Measurements from ENCODE around the gene DPF3. TPM values are rescaled to one million over a fixed set of nuclear protein-coding genes. Genes with fewer than 3 reads are reported as not detected.

The DPF3 gene
- total and polyA plus RNA-seq, 7 donors, result 2.3 to 25.3 (median 19.4) TPM

DNA sequence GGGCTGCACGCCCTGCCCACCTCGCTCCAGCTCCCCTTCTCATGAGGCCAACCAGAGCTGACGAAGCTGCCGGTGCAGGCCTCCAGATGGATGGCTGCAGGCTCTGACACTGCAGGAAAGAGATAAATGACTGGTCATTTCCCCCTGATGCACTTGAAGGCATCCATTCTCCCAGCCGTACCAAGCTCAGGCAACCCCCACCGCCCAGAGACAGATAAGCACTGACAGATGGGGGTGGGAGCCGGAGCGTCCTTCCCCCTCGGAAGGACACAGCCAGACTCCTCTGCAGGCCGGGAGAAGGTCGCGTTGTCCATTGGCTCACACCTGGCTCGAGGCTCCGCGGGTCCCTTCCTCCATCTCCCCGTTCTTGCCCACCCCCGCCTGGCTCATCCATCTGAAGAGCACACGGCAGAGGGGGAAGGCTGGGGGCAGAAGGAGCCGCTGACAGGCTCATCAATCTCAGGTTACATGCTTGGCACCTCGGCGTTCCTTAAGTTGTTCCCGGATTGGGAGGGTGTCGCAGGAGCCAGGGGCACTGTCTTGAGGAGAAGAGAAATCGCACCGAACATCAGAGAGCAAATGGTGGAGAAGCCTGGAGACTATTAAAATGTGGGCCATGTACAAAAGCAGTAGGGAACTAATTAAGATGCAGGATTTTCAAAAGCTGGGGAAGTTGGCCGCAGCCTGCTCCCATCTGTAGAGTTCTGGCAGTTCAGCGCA lies 151.6 kb downstream of the DPF3 start:
- no peaks in the 10 kb centered on the region for H3K27me3 ChIP-seq (ENCODE audit: insufficient read depth in 3 of 3, low read length in 2 of 3)
- intact Hi-C loops (cut with DNase I), result loop anchor here in 1 of 2 donors (5.0 kb wide), 1 partner anchor 150 kb away; the partner anchor contains the start of gene DPF3
- no peak overlapping the region for H3K4me3 ChIP-seq
- H3K4me1 ChIP-seq, result peaks cover 38% of the 10 kb centered on the region
- H3K36me3 ChIP-seq (ENCODE audit: insufficient read depth in 1 of 2, low read depth in 1 of 2), result no peaks in the 10 kb centered on the region
- WGBS, 3 donors, result 43 to 55% (median 43%) methylated on average over 26 to 27 of the region's 27 CpGs
- TF ChIP-seq, protein P1, sequence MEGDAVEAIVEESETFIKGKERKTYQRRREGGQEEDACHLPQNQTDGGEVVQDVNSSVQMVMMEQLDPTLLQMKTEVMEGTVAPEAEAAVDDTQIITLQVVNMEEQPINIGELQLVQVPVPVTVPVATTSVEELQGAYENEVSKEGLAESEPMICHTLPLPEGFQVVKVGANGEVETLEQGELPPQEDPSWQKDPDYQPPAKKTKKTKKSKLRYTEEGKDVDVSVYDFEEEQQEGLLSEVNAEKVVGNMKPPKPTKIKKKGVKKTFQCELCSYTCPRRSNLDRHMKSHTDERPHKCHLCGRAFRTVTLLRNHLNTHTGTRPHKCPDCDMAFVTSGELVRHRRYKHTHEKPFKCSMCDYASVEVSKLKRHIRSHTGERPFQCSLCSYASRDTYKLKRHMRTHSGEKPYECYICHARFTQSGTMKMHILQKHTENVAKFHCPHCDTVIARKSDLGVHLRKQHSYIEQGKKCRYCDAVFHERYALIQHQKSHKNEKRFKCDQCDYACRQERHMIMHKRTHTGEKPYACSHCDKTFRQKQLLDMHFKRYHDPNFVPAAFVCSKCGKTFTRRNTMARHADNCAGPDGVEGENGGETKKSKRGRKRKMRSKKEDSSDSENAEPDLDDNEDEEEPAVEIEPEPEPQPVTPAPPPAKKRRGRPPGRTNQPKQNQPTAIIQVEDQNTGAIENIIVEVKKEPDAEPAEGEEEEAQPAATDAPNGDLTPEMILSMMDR (IDR thresholded peaks at IDR 0.05), result no peak
- ATAC-seq (peak in 3 of 4 donors; percentile 39 to 58 (median 40)), DNase-seq (no peak)
- no peak overlapping the region for H3K27ac ChIP-seq
- H3K9me3 ChIP-seq, result no peaks in the 10 kb centered on the region

DNA sequence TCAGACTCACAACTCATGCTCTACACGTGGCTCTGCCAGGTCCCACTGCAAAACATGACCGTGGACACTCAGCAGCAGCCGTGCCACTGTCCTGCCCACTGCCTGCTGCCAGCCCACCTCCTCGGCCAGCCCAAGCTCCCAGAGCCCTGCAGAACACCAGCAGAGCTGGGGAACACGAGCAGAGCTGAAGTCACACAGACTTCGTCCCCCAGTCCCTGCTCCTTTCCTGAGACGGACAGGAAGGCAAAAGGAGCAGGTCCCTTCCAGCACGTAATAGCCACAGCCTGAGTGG lies 152.1 kb downstream of the DPF3 start:
- no peak overlapping the region for H3K4me3 ChIP-seq
- peaks cover 39% of the 10 kb centered on the region for H3K4me1 ChIP-seq
- DNase-seq (no peak), ATAC-seq (no peak)
- H3K27ac ChIP-seq, result no peak overlapping the region
- WGBS, 3 donors, result 78 to 87% (median 81%) methylated on average over 8 of the region's 8 CpGs
- intact Hi-C loops (cut with DNase I), result loop anchor here in 1 of 2 donors (5.0 kb wide), 1 partner anchor 151 kb away; the partner anchor contains the start of gene DPF3
- H3K27me3 ChIP-seq (ENCODE audit: insufficient read depth in 3 of 3, low read length in 2 of 3), result no peaks in the 10 kb centered on the region
- TF ChIP-seq, protein P1 (IDR thresholded peaks at IDR 0.05), result no peak
- no peaks in the 10 kb centered on the region for H3K9me3 ChIP-seq
- no peaks in the 10 kb centered on the region for H3K36me3 ChIP-seq (ENCODE audit: insufficient read depth in 1 of 2, low read depth in 1 of 2)

DNA sequence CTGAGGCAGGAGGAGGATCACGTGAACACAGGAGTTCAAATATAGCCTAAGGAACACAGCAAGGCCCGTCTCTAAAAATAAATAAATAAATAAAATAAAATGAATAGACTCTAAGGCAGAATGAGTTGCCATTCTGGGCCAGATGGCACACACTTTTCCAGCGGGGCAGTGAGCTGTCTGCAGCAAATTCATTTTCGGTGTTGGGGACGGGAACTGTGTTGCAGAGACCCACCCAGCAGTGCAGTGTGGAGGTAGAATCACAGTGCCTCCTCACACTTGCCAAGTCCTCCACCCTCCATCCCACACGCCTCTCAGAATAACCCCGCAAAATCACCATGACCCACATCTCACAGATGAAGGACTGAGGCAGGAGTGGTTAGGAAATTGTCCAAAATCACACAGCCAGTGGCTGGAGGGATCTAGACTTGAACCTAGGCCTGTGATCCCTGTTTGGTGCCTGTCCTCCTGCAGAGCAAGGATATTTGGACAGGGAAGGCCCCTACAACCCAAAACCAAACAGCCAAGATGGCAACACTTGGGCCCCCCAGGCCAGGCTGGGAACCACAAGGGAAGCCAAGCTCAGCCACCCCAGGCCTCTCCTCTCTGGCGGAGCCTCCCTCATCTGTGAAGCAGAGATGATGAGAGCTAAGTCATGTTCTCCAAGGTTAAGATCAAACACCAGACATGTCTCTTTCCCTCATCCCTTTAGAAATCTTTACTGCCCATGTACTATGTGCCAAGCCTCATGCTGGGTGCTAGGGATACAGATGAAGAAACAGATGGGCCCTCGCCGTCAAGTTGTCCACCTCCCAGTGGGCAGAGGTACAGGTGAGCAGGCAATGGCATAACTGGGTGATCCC lies 152.7 kb downstream of the DPF3 start:
- TF ChIP-seq, protein P1 (IDR thresholded peaks at IDR 0.05), result no peak
- intact Hi-C loops (cut with DNase I), result loop anchor here in 1 of 2 donors (5.0 kb wide), 1 partner anchor 151 kb away; the partner anchor contains the start of gene DPF3

DNA sequence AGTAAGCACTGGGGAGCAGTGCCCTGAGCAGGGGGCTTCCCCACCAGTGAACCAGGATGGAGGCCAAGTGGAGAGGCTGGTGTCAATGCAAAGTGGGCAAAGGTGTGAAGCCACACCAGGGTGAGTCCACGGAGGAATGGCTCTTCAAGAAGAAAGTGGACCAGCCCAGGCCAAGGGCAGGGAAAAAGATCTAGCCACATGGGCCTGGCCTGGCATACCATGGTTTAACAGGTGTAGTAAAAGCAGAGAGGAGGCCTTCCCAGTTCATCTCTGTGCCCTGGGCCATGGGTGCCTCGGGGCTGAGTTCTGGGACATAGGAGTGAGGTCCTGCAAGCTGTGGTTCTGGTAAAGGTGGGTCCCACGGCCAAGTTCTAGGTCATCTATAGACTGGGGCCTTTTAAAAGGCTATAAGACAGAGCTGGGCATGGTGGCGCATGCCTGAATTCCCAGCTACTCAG lies 153.4 kb downstream of the DPF3 start:
- Histone ChIP-seq H3K9me3 (no peaks in the 10 kb centered on the region), H3K4me1 (peaks cover 38% of the 10 kb centered on the region), H3K27me3 (ENCODE audit: insufficient read depth in 3 of 3, low read length in 2 of 3) (no peaks in the 10 kb centered on the region), H3K36me3 (ENCODE audit: insufficient read depth in 1 of 2, low read depth in 1 of 2) (no peaks in the 10 kb centered on the region), H3K4me3 (no peak overlapping the region), H3K27ac (no peak overlapping the region)
- intact Hi-C loops (cut with DNase I), result loop anchor here in 1 of 2 donors (5.0 kb wide), 1 partner anchor 152 kb away; the partner anchor contains the start of gene DPF3
- ATAC-seq (no peak), DNase-seq (no peak)
- WGBS, 3 donors, result 81 to 97% (median 92%) methylated on average over 4 of the region's 4 CpGs
- TF ChIP-seq, protein P1 (IDR thresholded peaks at IDR 0.05), result no peak

More for the DNA sequence above, 152.7 kb downstream of the DPF3 start:
- WGBS, 3 donors, result 84 to 87% (median 87%) methylated on average over 10 of the region's 10 CpGs
- peaks cover 38% of the 10 kb centered on the region for H3K4me1 ChIP-seq
- no peaks in the 10 kb centered on the region for H3K9me3 ChIP-seq
- ATAC-seq (no peak), DNase-seq (no peak)
- H3K4me3 ChIP-seq, result no peak overlapping the region
- H3K36me3 ChIP-seq (ENCODE audit: insufficient read depth in 1 of 2, low read depth in 1 of 2), result no peaks in the 10 kb centered on the region
- no peaks in the 10 kb centered on the region for H3K27me3 ChIP-seq (ENCODE audit: insufficient read depth in 3 of 3, low read length in 2 of 3)
- H3K27ac ChIP-seq, result no peak overlapping the region
